CD4-positive, alpha-beta T cell (primary cell): ENCODE data around the gene IL13. TPM values are rescaled to one million over a fixed set of nuclear protein-coding genes. Genes with fewer than 3 reads are reported as not detected.

Experiments used
- ATAC-seq: fragments of 200-7000 bp; cut with Tn5 transposase; one replicate; pipeline ENCODE4 v1.10.0; 2022; ENCODE audit warnings: mild to moderate bottlenecking; ENCODE audit not compliant: poor library complexity
- CTCF ChIA-PET: fragments of 350-600 bp; sonication (Branson Sonifier 250); formaldehyde crosslinking; loops from one replicate; lab custom pipeline; 2021; ENCODE audit warnings: antibody characterized with exemption, inconsistent platforms; lab: Charles Lee
- POLR2A ChIA-PET: fragments of 350-600 bp; sonication (Branson Sonifier 250); formaldehyde crosslinking; loops from one replicate; lab custom pipeline; 2021; ENCODE audit warnings: antibody characterized with exemption, inconsistent platforms; lab: Charles Lee
- DNase-seq, 14 experiments: peaks; one replicate each; pipeline ENCODE4 v3.0.0-alpha.2; 2013 to 2020; ENCODE audit warnings: mixed read lengths in 2 of 14
- H3K27ac ChIP-seq, 2 donors: one replicate each; pipeline versions ENCODE4 v1.5.1 to v1.7.0; 2013; ENCODE audit warnings: low read length in 2 of 2, low read depth in 1 of 2, mild to moderate bottlenecking in 1 of 2
- H3K27me3 ChIP-seq, 2 experiments: 1 replicate in 1 of 2; 2 replicates in 1 of 2; pipeline versions ENCODE4 v1.6.1 to v1.7.0; 2013; ENCODE audit warnings: low read length in 2 of 2, control low read depth in 1 of 2, mild to moderate bottlenecking in 1 of 2, moderate library complexity in 1 of 2; ENCODE audit not compliant: insufficient read depth in 2 of 2, control insufficient read depth in 1 of 2
- H3K36me3 ChIP-seq: one replicate; pipeline ENCODE4 v1.6.1; 2013; ENCODE audit warnings: low read length, control low read depth; ENCODE audit not compliant: insufficient read depth
- H3K4me1 ChIP-seq: one replicate; pipeline ENCODE4 v1.6.1; 2013; ENCODE audit warnings: low read length, control low read depth; ENCODE audit not compliant: insufficient read depth
- H3K4me3 ChIP-seq: one replicate; pipeline ENCODE4 v1.5.1; 2013; ENCODE audit warnings: mild to moderate bottlenecking, low read length, moderate library complexity
- H3K9me3 ChIP-seq, 2 experiments: 1 replicate in 1 of 2; 2 replicates in 1 of 2; pipeline versions ENCODE4 v1.6.1 to v1.7.0; 2013; ENCODE audit warnings: low read length in 2 of 2, mild to moderate bottlenecking in 2 of 2, control low read depth in 1 of 2, moderate library complexity in 1 of 2; ENCODE audit not compliant: control insufficient read depth in 1 of 2, insufficient read depth in 1 of 2
- H3K27ac Mint-ChIP-seq: one replicate; pipeline ENCODE4 v1.8.0; 2020; ENCODE audit warnings: mixed read lengths
- H3K27me3 Mint-ChIP-seq: one replicate; pipeline ENCODE4 v1.8.0; 2021; ENCODE audit warnings: mixed read lengths
- H3K36me3 Mint-ChIP-seq: one replicate; pipeline ENCODE4 v1.8.0; 2021; ENCODE audit warnings: low read depth, mixed read lengths
- H3K4me1 Mint-ChIP-seq: one replicate; pipeline ENCODE4 v1.8.0; 2021; ENCODE audit warnings: low read depth, mixed read lengths
- H3K4me3 Mint-ChIP-seq: one replicate; pipeline ENCODE4 v1.8.0; 2020; ENCODE audit warnings: mild to moderate bottlenecking, mixed read lengths
- H3K9me3 Mint-ChIP-seq: one replicate; pipeline ENCODE4 v1.8.0; 2020; ENCODE audit warnings: mixed read lengths
- CTCF ChIP-seq: fragments of 200-600 bp; IDR thresholded peaks from one replicate; pipeline ENCODE4 v1.8.0; 2022; ENCODE audit warnings: antibody characterized with exemption, mild to moderate bottlenecking
- intact Hi-C, 2 experiments: fragments of 100-400 bp; cut with DNase I in 1 of 2; cut with micrococcal nuclease in 1 of 2; formaldehyde crosslinking; loops; one replicate each; pipeline versions ENCODE4 v1.15.1 to v1.9.0; 2023 to 2025; cut with DNase I, micrococcal nuclease
- total RNA-seq, 174 experiments: library from RNA in 2 of 174; stranded (reverse) in 2 of 174; gene quantifications; one replicate each; pipeline ENCODE4 v1.2.3 and lab custom pipeline; 2021 to 2026

IL13 gene
- total RNA-seq, 2 experiments from 2014 or later: 0.17 TPM; not detected in 1

GRCh38 chr5:132651838-132652469 is 6.0 kb upstream of the IL13 start:
- TF ChIP-seq CTCF: no peak
- Histone ChIP-seq H3K36me3 (no peaks in the 10 kb centered on the region), H3K4me3 (no peak overlapping the region), H3K27me3 (peaks cover 15 to 21% of the 10 kb centered on the region in 2 experiments), H3K9me3 (peaks cover 13 to 17% of the 10 kb centered on the region in 2 experiments), H3K4me1 (peaks cover 13% of the 10 kb centered on the region), H3K27ac (no peak overlapping the region)
- Mint-ChIP-seq H3K36me3 (peaks cover 10% of the 10 kb centered on the region), H3K27me3 (peaks cover 25% of the 10 kb centered on the region), H3K27ac (no peak overlapping the region), H3K9me3 (peaks cover 14% of the 10 kb centered on the region), H3K4me1 (peaks cover 6% of the 10 kb centered on the region), H3K4me3 (no peak overlapping the region)
- DNase-seq (no peak), ATAC-seq (no peak)
- intact Hi-C loops: no loop called here
- ChIA-PET CTCF (no interaction called here), POLR2A (no interaction called here)

GRCh38 chr5:132653716-132654115 is 4.3 kb upstream of the IL13 start:
- Histone ChIP-seq H3K27me3 (peaks cover 27 to 38% of the 10 kb centered on the region in 2 experiments), H3K27ac (no peak overlapping the region), H3K36me3 (no peaks in the 10 kb centered on the region), H3K4me1 (peaks cover 17% of the 10 kb centered on the region), H3K4me3 (no peak overlapping the region), H3K9me3 (peaks cover 5 to 13% of the 10 kb centered on the region in 2 experiments)
- Mint-ChIP-seq H3K27me3 (peaks cover 42% of the 10 kb centered on the region), H3K36me3 (peaks cover under 1% of the 10 kb centered on the region), H3K27ac (no peak overlapping the region), H3K4me3 (no peak overlapping the region), H3K4me1 (peaks cover 14% of the 10 kb centered on the region), H3K9me3 (peaks cover 4% of the 10 kb centered on the region)
- no peak for DNase-seq
- POLR2A ChIA-PET: no interaction called here
- CTCF ChIA-PET: no interaction called here
- TF ChIP-seq CTCF: no peak
- ATAC-seq: no peak
- intact Hi-C loops: no loop called here

- peaks cover 14% of the 10 kb centered on the region for H3K4me1 Mint-ChIP-seq
- peak overlapping the region; percentile 62 for H3K4me3 Mint-ChIP-seq
- intact Hi-C loops: no loop called here
- POLR2A ChIA-PET: no interaction called here
- no peak for TF ChIP-seq CTCF
- peaks cover 0 to 9% of the 10 kb centered on the region in 2 experiments for H3K9me3 ChIP-seq
- peaks cover 19% of the 10 kb centered on the region for H3K4me1 ChIP-seq
- DNase-seq (peak in 5 of 14 experiments; percentile 10 to 55 (median 37)), ATAC-seq (peak; percentile 37)
- peaks cover 27 to 38% of the 10 kb centered on the region in 2 experiments for H3K27me3 ChIP-seq
- H3K9me3 Mint-ChIP-seq: peaks cover 3% of the 10 kb centered on the region
- H3K36me3 ChIP-seq: no peaks in the 10 kb centered on the region
- CTCF ChIA-PET: no interaction called here
- peaks cover 48% of the 10 kb centered on the region for H3K27me3 Mint-ChIP-seq
- no peak overlapping the region for H3K27ac ChIP-seq
- peak overlapping the region; percentile 30 for H3K4me3 ChIP-seq
- H3K36me3 Mint-ChIP-seq: no peaks in the 10 kb centered on the region
- H3K27ac Mint-ChIP-seq: no peak overlapping the region
Observed at GRCh38 chr5:132655821-132656773, 1.9 kb upstream of the IL13 start.
